CD14-positive monocyte (primary cell): ENCODE data around the gene GPBP1L1. TPM values are rescaled to one million over a fixed set of nuclear protein-coding genes. Genes with fewer than 3 reads are reported as not detected.

Source experiments
- DNase-seq, 3 donors: peaks; one replicate each; pipeline ENCODE4 v3.0.0-alpha.2; 2011 to 2022
- H2AFZ ChIP-seq: 2 replicates; pipeline ENCODE4 v1.6.0; 2012; ENCODE audit warnings: mild to moderate bottlenecking, low read depth, low read length, inconsistent platforms; ENCODE audit not compliant: insufficient read depth, poor library complexity, severe bottlenecking
- H3K27ac ChIP-seq, 2 donors: 1 replicate in 1 of 2; 2 replicates in 1 of 2; pipeline ENCODE4 v1.5.1; 2012 to 2013; ENCODE audit warnings: low read length in 2 of 2, control low read depth in 1 of 2, inconsistent platforms in 1 of 2, low read depth in 1 of 2, mild to moderate bottlenecking in 1 of 2
- H3K27me3 ChIP-seq, 2 donors: one replicate each; pipeline versions ENCODE4 v1.6.0 to v1.6.1; 2011 to 2013; ENCODE audit warnings: low read length in 2 of 2; ENCODE audit not compliant: control insufficient read depth in 2 of 2, insufficient read depth in 2 of 2
- H3K36me3 ChIP-seq, 2 donors: replicated peaks in 1 of 2; 1 replicate in 1 of 2; 2 replicates in 1 of 2; pipeline versions ENCODE4 v1.5.1 to v1.6.1; 2012 to 2013; ENCODE audit warnings: low read length in 2 of 2, control low read depth in 1 of 2, inconsistent platforms in 1 of 2, mild to moderate bottlenecking in 1 of 2; ENCODE audit not compliant: insufficient read depth in 2 of 2, control insufficient read depth in 1 of 2
- H3K4me1 ChIP-seq, 2 donors: 1 replicate in 1 of 2; 2 replicates in 1 of 2; pipeline versions ENCODE4 v1.5.1 to v1.6.1; 2012 to 2013; ENCODE audit warnings: low read length in 2 of 2, control low read depth in 1 of 2, inconsistent platforms in 1 of 2, mild to moderate bottlenecking in 1 of 2, moderate library complexity in 1 of 2; ENCODE audit not compliant: insufficient read depth in 2 of 2, control insufficient read depth in 1 of 2
- H3K4me2 ChIP-seq: replicated peaks from 2 replicates; pipeline ENCODE3; 2012; ENCODE audit warnings: low read length, moderate library complexity, mild to moderate bottlenecking; ENCODE audit not compliant: poor library complexity, severe bottlenecking; ENCODE audit errors: extremely low read depth
- H3K4me3 ChIP-seq, 3 experiments: fragments of 200-600 bp in 1 of 3; sonication (generic) in 1 of 3; replicated peaks in 1 of 3; 1 replicate in 2 of 3; 2 replicates in 1 of 3; pipeline ENCODE4 v1.5.1; 2011 to 2013; ENCODE audit warnings: low read length in 3 of 3, mild to moderate bottlenecking in 3 of 3, control low read depth in 2 of 3, low read depth in 2 of 3, inconsistent platforms in 1 of 3, moderate library complexity in 1 of 3
- H3K79me2 ChIP-seq: 2 replicates; pipeline ENCODE4 v1.6.0; 2012; ENCODE audit warnings: mild to moderate bottlenecking, control low read depth, inconsistent platforms, low read length, moderate library complexity; ENCODE audit not compliant: insufficient read depth
- H3K9ac ChIP-seq: 2 replicates; pipeline ENCODE4 v1.6.0; 2017; ENCODE audit warnings: low read length, mild to moderate bottlenecking; ENCODE audit not compliant: insufficient read depth, poor library complexity, severe bottlenecking
- H3K9me3 ChIP-seq, 2 donors: replicated peaks in 1 of 2; 1 replicate in 1 of 2; 2 replicates in 1 of 2; pipeline versions ENCODE4 v1.5.1 to v1.6.1; 2012 to 2013; ENCODE audit warnings: low read length in 2 of 2, control low read depth in 1 of 2; ENCODE audit not compliant: control insufficient read depth in 1 of 2, insufficient read depth in 1 of 2
- H4K20me1 ChIP-seq: 2 replicates; pipeline ENCODE4 v1.6.0; 2012; ENCODE audit warnings: mild to moderate bottlenecking, low read length, control low read depth, moderate library complexity; ENCODE audit not compliant: insufficient read depth
- H3K27ac Mint-ChIP-seq, 7 donors: one replicate each; pipeline ENCODE4 v1.8.0; 2020; ENCODE audit warnings: mild to moderate bottlenecking in 7 of 7, mixed read lengths in 7 of 7, moderate library complexity in 6 of 7, inconsistent platforms in 2 of 7
- H3K27me3 Mint-ChIP-seq, 3 donors: one replicate each; pipeline ENCODE4 v1.8.0; 2021 to 2022; ENCODE audit warnings: low read depth in 3 of 3, mild to moderate bottlenecking in 3 of 3, mixed read lengths in 3 of 3, moderate library complexity in 3 of 3, inconsistent platforms in 1 of 3
- H3K36me3 Mint-ChIP-seq, 2 donors: one replicate each; pipeline ENCODE4 v1.8.0; 2020; ENCODE audit warnings: mixed read lengths in 2 of 2, inconsistent platforms in 1 of 2, mild to moderate bottlenecking in 1 of 2
- H3K4me1 Mint-ChIP-seq: one replicate; pipeline ENCODE4 v1.8.0; 2020; ENCODE audit warnings: mild to moderate bottlenecking, mixed read lengths
- H3K4me3 Mint-ChIP-seq, 2 donors: one replicate each; pipeline ENCODE4 v1.8.0; 2020; ENCODE audit warnings: mild to moderate bottlenecking in 2 of 2, mixed read lengths in 2 of 2, moderate library complexity in 1 of 2
- H3K9me3 Mint-ChIP-seq, 7 donors: one replicate each; pipeline ENCODE4 v1.8.0; 2020 to 2022; ENCODE audit warnings: mixed read lengths in 7 of 7, mild to moderate bottlenecking in 6 of 7, moderate library complexity in 6 of 7, inconsistent platforms in 2 of 7
- WGBS: methylation state at CpG from one replicate; pipeline ENCODE4 v1.1.5; 2013; ENCODE audit warnings: missing lambda C conversion rate; ENCODE audit not compliant: insufficient coverage; 5-methylcytosine and 5-hydroxymethylcytosine counted together
- intact Hi-C, 2 donors: fragments of 100-400 bp; cut with micrococcal nuclease; formaldehyde crosslinking; loops; one replicate each; pipeline versions ENCODE4 v1.15.0 to v1.15.1; 2023
- polyA plus RNA-seq, 3 donors: library from polyadenylated mRNA; depleted of rRNA in 1 of 3; unstranded in 2 of 3; stranded (reverse) in 1 of 3; fragments of 300-500 nt in 2 of 3; fragments of >200 nt in 1 of 3; fragmentation: Illumina TruSeq in 2 of 3; gene quantifications; 1 replicate in 2 of 3; 2 replicates in 1 of 3; pipeline ENCODE4 v1.2.3, GENCODE V29; 2012 to 2021
- TF ChIP-seq, protein P1 (sequence below): fragments of 200-600 bp; IDR thresholded peaks from one replicate; pipeline ENCODE4 v1.8.0; 2022; ENCODE audit warnings: antibody characterized with exemption, mild to moderate bottlenecking

GPBP1L1 gene
- polyA plus RNA-seq, 3 donors, result 71.6 to 93.3 (median 79.5) TPM

DNA sequence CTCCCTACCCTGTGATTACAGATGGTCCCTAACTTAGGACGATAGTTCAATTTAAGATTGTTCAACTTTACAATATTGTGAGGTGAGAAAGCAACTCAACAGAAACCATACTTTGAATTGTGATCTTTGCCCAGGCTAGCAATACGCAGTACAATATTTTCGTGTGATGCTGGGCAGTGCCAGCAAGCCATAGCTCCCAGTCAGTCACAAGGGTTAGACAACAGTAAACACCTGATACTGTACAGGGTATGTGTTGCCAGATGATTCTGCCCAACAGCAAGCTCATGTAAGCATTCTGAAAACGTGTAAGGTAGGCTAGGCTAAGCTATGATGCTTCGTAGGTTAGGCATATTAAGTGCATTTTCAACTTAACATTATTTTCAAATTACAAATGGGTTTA is 11.9 kb downstream of the GPBP1L1 start:
- no peak overlapping the region for H3K4me3 Mint-ChIP-seq
- peak overlapping the region in 1 of 2 donors; percentile 1 for H3K27ac ChIP-seq
- H3K4me2 ChIP-seq, result no peak overlapping the region
- H3K4me1 Mint-ChIP-seq, result peaks cover 44% of the 10 kb centered on the region
- H3K27ac Mint-ChIP-seq, result peak overlapping the region in 2 of 7 donors; percentile 9 to 48
- TF ChIP-seq, protein P1, sequence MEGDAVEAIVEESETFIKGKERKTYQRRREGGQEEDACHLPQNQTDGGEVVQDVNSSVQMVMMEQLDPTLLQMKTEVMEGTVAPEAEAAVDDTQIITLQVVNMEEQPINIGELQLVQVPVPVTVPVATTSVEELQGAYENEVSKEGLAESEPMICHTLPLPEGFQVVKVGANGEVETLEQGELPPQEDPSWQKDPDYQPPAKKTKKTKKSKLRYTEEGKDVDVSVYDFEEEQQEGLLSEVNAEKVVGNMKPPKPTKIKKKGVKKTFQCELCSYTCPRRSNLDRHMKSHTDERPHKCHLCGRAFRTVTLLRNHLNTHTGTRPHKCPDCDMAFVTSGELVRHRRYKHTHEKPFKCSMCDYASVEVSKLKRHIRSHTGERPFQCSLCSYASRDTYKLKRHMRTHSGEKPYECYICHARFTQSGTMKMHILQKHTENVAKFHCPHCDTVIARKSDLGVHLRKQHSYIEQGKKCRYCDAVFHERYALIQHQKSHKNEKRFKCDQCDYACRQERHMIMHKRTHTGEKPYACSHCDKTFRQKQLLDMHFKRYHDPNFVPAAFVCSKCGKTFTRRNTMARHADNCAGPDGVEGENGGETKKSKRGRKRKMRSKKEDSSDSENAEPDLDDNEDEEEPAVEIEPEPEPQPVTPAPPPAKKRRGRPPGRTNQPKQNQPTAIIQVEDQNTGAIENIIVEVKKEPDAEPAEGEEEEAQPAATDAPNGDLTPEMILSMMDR, result no peak
- peaks cover 100% of the 10 kb centered on the region for H3K79me2 ChIP-seq
- H3K9me3 ChIP-seq, result no peaks in the 10 kb centered on the region
- H3K27me3 Mint-ChIP-seq, result no peaks in the 10 kb centered on the region
- no peak for DNase-seq
- H2AFZ ChIP-seq, result no peak overlapping the region
- H3K4me3 ChIP-seq, result no peak overlapping the region
- H3K9ac ChIP-seq, result no peak overlapping the region
- H3K27me3 ChIP-seq, result no peaks in the 10 kb centered on the region
- peaks cover 99% of the 10 kb centered on the region for H4K20me1 ChIP-seq
- no peaks in the 10 kb centered on the region for H3K9me3 Mint-ChIP-seq
- WGBS, result 95% methylated on average over 3 of the region's 5 CpGs
- peaks cover 5 to 36% of the 10 kb centered on the region in 2 donors for H3K36me3 ChIP-seq
- H3K4me1 ChIP-seq, result peaks cover 13 to 24% of the 10 kb centered on the region in 2 donors
- intact Hi-C loops, result no loop called here
- peaks cover 21 to 22% of the 10 kb centered on the region in 2 donors for H3K36me3 Mint-ChIP-seq

DNA sequence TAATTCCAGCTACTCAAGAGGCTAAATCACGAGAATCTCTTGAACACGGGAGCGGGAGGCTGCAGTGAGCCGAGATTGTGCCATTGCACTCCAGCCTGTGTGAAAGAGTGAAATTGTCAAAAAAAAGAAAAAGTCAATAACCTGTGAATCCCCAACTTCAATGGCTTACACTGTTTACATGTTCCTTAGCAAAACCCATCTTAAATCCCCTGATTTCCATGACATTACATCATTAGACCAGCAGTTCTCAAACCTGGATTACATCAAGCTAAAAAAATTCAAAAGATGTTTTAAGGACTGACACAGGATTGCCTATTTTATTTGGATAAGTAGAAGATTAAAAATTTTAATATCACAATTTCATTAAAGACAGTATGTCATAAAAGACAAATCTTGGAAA is 12.4 kb downstream of the GPBP1L1 start:
- no CpG with 5 or more reads among the region's 4 CpGs for WGBS
- intact Hi-C loops, result no loop called here
- Histone ChIP-seq H3K9ac (no peak overlapping the region), H2AFZ (no peak overlapping the region), H3K36me3 (peaks cover 5 to 41% of the 10 kb centered on the region in 2 donors), H3K27ac (no peak overlapping the region), H4K20me1 (peaks cover 99% of the 10 kb centered on the region), H3K27me3 (no peaks in the 10 kb centered on the region), H3K4me1 (peaks cover 8 to 19% of the 10 kb centered on the region in 2 donors), H3K9me3 (no peaks in the 10 kb centered on the region), H3K79me2 (peaks cover 100% of the 10 kb centered on the region), H3K4me3 (no peak overlapping the region), H3K4me2 (no peak overlapping the region)
- Mint-ChIP-seq H3K36me3 (peaks cover 20 to 22% of the 10 kb centered on the region in 2 donors), H3K9me3 (no peaks in the 10 kb centered on the region), H3K27ac (peak overlapping the region in 1 of 7 donors; percentile 2), H3K27me3 (no peaks in the 10 kb centered on the region), H3K4me1 (peaks cover 40% of the 10 kb centered on the region), H3K4me3 (no peak overlapping the region)
- no peak for DNase-seq
- TF ChIP-seq, protein P1, result no peak
